Nephron progenitor cell (in vitro differentiated cells): Measurements from ENCODE around the gene SHB.
A peak's percentile ranks its signal among the peaks of the same experiment; 100 is the strongest.

Source experiments
- DNase-seq: peaks from one replicate; pipeline ENCODE4 v3.0.0; 2021
- H3K27ac Mint-ChIP-seq: 2 replicates; pipeline ENCODE4 v1.8.0; 2021; ENCODE audit warnings: mild to moderate bottlenecking, moderate library complexity, mixed read lengths
- H3K27me3 Mint-ChIP-seq: 2 replicates; pipeline ENCODE4 v1.8.0; 2021; ENCODE audit warnings: mild to moderate bottlenecking, low read depth, mixed read lengths; ENCODE audit not compliant: poor library complexity
- H3K36me3 Mint-ChIP-seq: 2 replicates; pipeline ENCODE4 v1.8.0; 2021; ENCODE audit warnings: low read depth, mixed read lengths
- H3K4me1 Mint-ChIP-seq: 2 replicates; pipeline ENCODE4 v1.8.0; 2021; ENCODE audit warnings: mixed read lengths
- H3K4me3 Mint-ChIP-seq: 2 replicates; pipeline ENCODE4 v1.8.0; 2021; ENCODE audit warnings: mild to moderate bottlenecking, moderate library complexity, mixed read lengths
- H3K9me3 Mint-ChIP-seq: 2 replicates; pipeline ENCODE4 v1.8.0; 2021; ENCODE audit warnings: mild to moderate bottlenecking, moderate library complexity, mixed read lengths
- CTCF ChIP-seq: fragments of 200-600 bp; sonication (generic); IDR thresholded peaks from 2 replicates; pipeline ENCODE4 v1.5.0; 2021; ENCODE audit warnings: antibody characterized with exemption

SHB gene

GRCh38 chr9:38079461-38080031 lies 10.5 kb upstream of the SHB start:
- Mint-ChIP-seq H3K36me3 (no peaks in the 10 kb centered on the region), H3K4me3 (no peak overlapping the region), H3K9me3 (no peaks in the 10 kb centered on the region), H3K27ac (no peak overlapping the region), H3K4me1 (peaks cover 18% of the 10 kb centered on the region), H3K27me3 (peaks cover 7% of the 10 kb centered on the region)
- no peak for DNase-seq
- no peak for TF ChIP-seq CTCF

GRCh38 chr9:38075272-38075671 lies 6.2 kb upstream of the SHB start:
- Mint-ChIP-seq H3K27ac (no peak overlapping the region), H3K9me3 (no peaks in the 10 kb centered on the region), H3K4me3 (no peak overlapping the region), H3K27me3 (peaks cover 10% of the 10 kb centered on the region), H3K4me1 (peaks cover 26% of the 10 kb centered on the region), H3K36me3 (no peaks in the 10 kb centered on the region)
- no peak for DNase-seq
- TF ChIP-seq CTCF: no peak

GRCh38 chr9:38074441-38074961 lies 5.5 kb upstream of the SHB start:
- Mint-ChIP-seq H3K27me3 (peaks cover 10% of the 10 kb centered on the region), H3K4me1 (peaks cover 27% of the 10 kb centered on the region), H3K27ac (no peak overlapping the region), H3K4me3 (no peak overlapping the region), H3K9me3 (no peaks in the 10 kb centered on the region), H3K36me3 (no peaks in the 10 kb centered on the region)
- DNase-seq: no peak
- no peak for TF ChIP-seq CTCF

GRCh38 chr9:38073882-38074281 lies 4.9 kb upstream of the SHB start:
- no peaks in the 10 kb centered on the region for H3K9me3 Mint-ChIP-seq
- H3K27ac Mint-ChIP-seq: no peak overlapping the region
- peaks cover 22% of the 10 kb centered on the region for H3K4me1 Mint-ChIP-seq
- H3K4me3 Mint-ChIP-seq: no peak overlapping the region
- H3K27me3 Mint-ChIP-seq: peaks cover 10% of the 10 kb centered on the region
- TF ChIP-seq CTCF: no peak
- no peaks in the 10 kb centered on the region for H3K36me3 Mint-ChIP-seq
- DNase-seq: no peak

GRCh38 chr9:38071470-38072134 lies 2.6 kb upstream of the SHB start:
- no peak overlapping the region for H3K4me3 Mint-ChIP-seq
- H3K27ac Mint-ChIP-seq: peak overlapping the region; percentile 30
- no peaks in the 10 kb centered on the region for H3K36me3 Mint-ChIP-seq
- H3K9me3 Mint-ChIP-seq: no peaks in the 10 kb centered on the region
- DNase-seq: no peak
- TF ChIP-seq CTCF: no peak
- peaks cover 31% of the 10 kb centered on the region for H3K4me1 Mint-ChIP-seq
- peaks cover 17% of the 10 kb centered on the region for H3K27me3 Mint-ChIP-seq
